GM04504 (cell line): Measurements from ENCODE around the gene ALPG.
"Not testable (repeated sequence)": the region's sequence is repeated elsewhere in the genome, so short reads cannot be mapped to it uniquely, and the experiment has no call there.

Experiments
- DNase-seq: peaks from one replicate; pipeline ENCODE4 v3.0.0-alpha.2; 2012; ENCODE audit warnings: low read depth

ALPG gene

GRCh38 chr2:232440220-232441018 lies 33.8 kb downstream of the ALPG start:
- DNase-seq = peak; percentile 29

- no peak for DNase-seq
Observed at GRCh38 chr2:232441147-232441651, 34.6 kb downstream of the ALPG start.

- not testable (repeated sequence) for DNase-seq
Observed at GRCh38 chr2:232441922-232442321, 35.3 kb downstream of the ALPG start.

GRCh38 chr2:232442431-232442830 lies 35.8 kb downstream of the ALPG start:
- not testable (repeated sequence) for DNase-seq

GRCh38 chr2:232443047-232443446 lies 36.4 kb downstream of the ALPG start:
- not testable (repeated sequence) for DNase-seq

- DNase-seq = not testable (repeated sequence)
Observed at GRCh38 chr2:232443669-232444408, 37.2 kb downstream of the ALPG start.

- DNase-seq = peak; percentile 39
Observed at GRCh38 chr2:232444409-232445148, 37.9 kb downstream of the ALPG start.

- DNase-seq = not testable (repeated sequence)
Observed at GRCh38 chr2:232445149-232445885, 38.7 kb downstream of the ALPG start.

- DNase-seq = not testable (repeated sequence)
Observed at GRCh38 chr2:232446266-232446777, 39.7 kb downstream of the ALPG start.

GRCh38 chr2:232447091-232447620 lies 40.5 kb downstream of the ALPG start:
- DNase-seq = no peak

- no peak for DNase-seq
Observed at GRCh38 chr2:232447638-232448303, 41.1 kb downstream of the ALPG start.

GRCh38 chr2:232448304-232448690 lies 41.7 kb downstream of the ALPG start:
- DNase-seq = no peak

GRCh38 chr2:232449964-232450363 lies 43.3 kb downstream of the ALPG start:
- no peak for DNase-seq

- DNase-seq = not testable (repeated sequence)
Observed at GRCh38 chr2:232451645-232452044, 45.0 kb downstream of the ALPG start.

- no peak for DNase-seq
Observed at GRCh38 chr2:232454630-232455029, 48.0 kb downstream of the ALPG start.

- DNase-seq = no peak
Observed at GRCh38 chr2:232455426-232456255, 49.0 kb downstream of the ALPG start, which contains the start of gene ALPI. Gene ALPI (plus strand): TSS chr2:232456153. CDS start chr2:232456200, 47 bp downstream.

GRCh38 chr2:232456296-232457120 lies 49.9 kb downstream of the ALPG start:
- DNase-seq = no peak
